Prostate gland (tissue), 2 donors: Measurements from ENCODE around the gene SCGB1C2. TPM values are rescaled to one million over a fixed set of nuclear protein-coding genes. Genes with fewer than 3 reads are reported as not detected.

Source experiments
- DNase-seq: peaks from one replicate; pipeline ENCODE4 v3.0.0-alpha.2; 2019; ENCODE audit warnings: low spot score
- H3K27ac ChIP-seq, 2 donors: fragments of 200-600 bp; sonication (generic); 2 replicates each; pipeline ENCODE4 v1.5.1; 2017 to 2019
- H3K27me3 ChIP-seq: fragments of 200-600 bp; sonication (generic); replicated peaks from 2 replicates; pipeline ENCODE4 v1.5.1; 2019; ENCODE audit not compliant: insufficient read depth
- H3K36me3 ChIP-seq, 2 donors: fragments of 200-600 bp; sonication (generic); 1 replicate in 1 of 2; 2 replicates in 1 of 2; pipeline versions ENCODE4 v1.5.1 to v1.8.1; 2017 to 2019
- H3K4me1 ChIP-seq: fragments of 200-600 bp; sonication (generic); replicated peaks from 2 replicates; pipeline ENCODE4 v1.5.1; 2019
- H3K4me3 ChIP-seq, 2 donors: fragments of 200-600 bp; sonication (generic); 2 replicates each; pipeline ENCODE4 v1.5.1; 2017 to 2019
- H3K9me3 ChIP-seq: fragments of 200-600 bp; sonication (generic); 2 replicates; pipeline ENCODE4 v1.5.1; 2017
- POLR2A ChIP-seq: fragments of 450-650 bp; IDR thresholded peaks from one replicate; pipeline ENCODE4 v1.6.1; 2016; ENCODE audit warnings: antibody characterized with exemption, mild to moderate bottlenecking
- POLR2AphosphoS5 ChIP-seq: sonication (generic); formaldehyde crosslinking; IDR thresholded peaks from one replicate; pipeline ENCODE4 v1.6.1; 2017; ENCODE audit warnings: antibody characterized with exemption
- WGBS: methylation state at CpG from one replicate; pipeline ENCODE4 v1.1.5; 2018; 5-methylcytosine and 5-hydroxymethylcytosine counted together
- intact Hi-C: fragments of 100-400 bp; cut with DNase I; formaldehyde crosslinking; loops from one replicate; pipeline ENCODE4 v1.14.2; 2022
- total RNA-seq, 2 donors: library from RNA; depleted of rRNA; stranded (reverse); fragments of >200 nt; gene quantifications; one replicate each; pipeline ENCODE4 v1.1.0, GENCODE V29; 2016
- TF ChIP-seq, protein P1 (sequence below), 4 experiments: fragments of 200-600 bp in 2 of 4; fragments of 450-650 bp in 2 of 4; sonication (generic) in 2 of 4; IDR thresholded peaks; 1 replicate in 3 of 4; 2 replicates in 1 of 4; pipeline ENCODE4 v1.5.1; 2016 to 2019; ENCODE audit warnings: antibody characterized with exemption in 4 of 4, mild to moderate bottlenecking in 2 of 4, moderate library complexity in 2 of 4

SCGB1C2 gene
- total RNA-seq, 2 donors from 2014 or later, result not detected

DNA sequence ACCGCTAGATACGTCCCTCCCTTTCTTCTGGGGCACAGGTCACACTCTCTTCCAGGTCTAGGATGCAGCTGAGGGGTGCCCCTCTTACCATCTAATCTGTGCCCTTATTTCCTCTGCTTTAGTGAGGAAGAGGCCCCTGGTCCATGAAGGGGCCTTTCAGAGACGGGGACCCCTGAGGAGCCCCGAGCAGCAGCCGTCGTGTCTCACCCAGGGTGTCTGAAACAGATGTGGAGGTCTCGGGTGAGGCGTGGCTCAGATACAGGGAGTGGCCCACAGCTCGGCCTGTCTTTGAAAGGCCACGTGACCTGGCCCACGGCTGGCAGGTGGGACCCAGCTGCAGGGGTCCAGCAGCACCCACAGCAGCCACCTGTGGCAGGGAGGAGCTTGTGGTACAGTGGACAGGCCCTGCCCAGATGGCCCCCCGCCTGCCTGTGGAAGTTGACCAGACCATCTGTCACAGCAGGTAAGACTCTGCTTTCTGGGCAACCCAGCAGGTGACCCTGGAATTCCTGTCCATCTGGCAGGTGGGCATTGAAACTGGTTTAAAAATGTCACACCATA, 15.6 kb downstream of the SCGB1C2 start:
- Histone ChIP-seq H3K36me3 (no peaks in the 10 kb centered on the region), H3K9me3 (no peaks in the 10 kb centered on the region), H3K27me3 (no peaks in the 10 kb centered on the region), H3K4me1 (no peaks in the 10 kb centered on the region), H3K4me3 (no peak overlapping the region), H3K27ac (no peak overlapping the region)
- intact Hi-C loops, result no loop called here
- no peak for DNase-seq
- TF ChIP-seq, protein P1, sequence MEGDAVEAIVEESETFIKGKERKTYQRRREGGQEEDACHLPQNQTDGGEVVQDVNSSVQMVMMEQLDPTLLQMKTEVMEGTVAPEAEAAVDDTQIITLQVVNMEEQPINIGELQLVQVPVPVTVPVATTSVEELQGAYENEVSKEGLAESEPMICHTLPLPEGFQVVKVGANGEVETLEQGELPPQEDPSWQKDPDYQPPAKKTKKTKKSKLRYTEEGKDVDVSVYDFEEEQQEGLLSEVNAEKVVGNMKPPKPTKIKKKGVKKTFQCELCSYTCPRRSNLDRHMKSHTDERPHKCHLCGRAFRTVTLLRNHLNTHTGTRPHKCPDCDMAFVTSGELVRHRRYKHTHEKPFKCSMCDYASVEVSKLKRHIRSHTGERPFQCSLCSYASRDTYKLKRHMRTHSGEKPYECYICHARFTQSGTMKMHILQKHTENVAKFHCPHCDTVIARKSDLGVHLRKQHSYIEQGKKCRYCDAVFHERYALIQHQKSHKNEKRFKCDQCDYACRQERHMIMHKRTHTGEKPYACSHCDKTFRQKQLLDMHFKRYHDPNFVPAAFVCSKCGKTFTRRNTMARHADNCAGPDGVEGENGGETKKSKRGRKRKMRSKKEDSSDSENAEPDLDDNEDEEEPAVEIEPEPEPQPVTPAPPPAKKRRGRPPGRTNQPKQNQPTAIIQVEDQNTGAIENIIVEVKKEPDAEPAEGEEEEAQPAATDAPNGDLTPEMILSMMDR (IDR thresholded peaks at IDR 0.05), result no peak
- TF ChIP-seq POLR2AphosphoS5 (no peak), POLR2A (no peak)
- WGBS, result 89% methylated on average over 12 of the region's 12 CpGs

DNA sequence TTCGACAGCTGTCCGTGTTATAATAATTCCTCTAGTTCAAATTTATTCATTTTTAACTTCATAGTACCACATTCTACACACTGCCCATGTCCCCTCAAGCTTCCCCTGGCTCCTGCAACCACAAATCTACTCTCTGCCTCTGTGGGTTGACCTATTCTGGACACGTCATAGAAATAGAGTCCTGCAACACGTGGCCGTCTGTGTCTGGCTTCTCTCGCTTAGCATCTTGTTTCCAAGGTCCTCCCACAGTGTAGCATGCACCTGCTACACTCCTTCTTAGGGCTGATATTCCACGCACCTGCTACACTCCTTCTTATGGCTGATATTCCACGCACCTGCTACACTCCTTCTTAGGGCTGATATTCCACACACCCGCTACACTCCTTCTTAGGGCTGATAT, 16.5 kb downstream of the SCGB1C2 start:
- no peaks in the 10 kb centered on the region for H3K9me3 ChIP-seq
- H3K4me1 ChIP-seq, result no peaks in the 10 kb centered on the region
- no peak overlapping the region for H3K27ac ChIP-seq
- WGBS, result 88% methylated on average over 9 of the region's 9 CpGs
- no peak for DNase-seq
- H3K36me3 ChIP-seq, result no peaks in the 10 kb centered on the region
- H3K27me3 ChIP-seq, result no peaks in the 10 kb centered on the region
- no peak overlapping the region for H3K4me3 ChIP-seq
- TF ChIP-seq, protein P1 (IDR thresholded peaks at IDR 0.05), result no peak
- TF ChIP-seq POLR2A (no peak), POLR2AphosphoS5 (no peak)
- intact Hi-C loops, result no loop called here

DNA sequence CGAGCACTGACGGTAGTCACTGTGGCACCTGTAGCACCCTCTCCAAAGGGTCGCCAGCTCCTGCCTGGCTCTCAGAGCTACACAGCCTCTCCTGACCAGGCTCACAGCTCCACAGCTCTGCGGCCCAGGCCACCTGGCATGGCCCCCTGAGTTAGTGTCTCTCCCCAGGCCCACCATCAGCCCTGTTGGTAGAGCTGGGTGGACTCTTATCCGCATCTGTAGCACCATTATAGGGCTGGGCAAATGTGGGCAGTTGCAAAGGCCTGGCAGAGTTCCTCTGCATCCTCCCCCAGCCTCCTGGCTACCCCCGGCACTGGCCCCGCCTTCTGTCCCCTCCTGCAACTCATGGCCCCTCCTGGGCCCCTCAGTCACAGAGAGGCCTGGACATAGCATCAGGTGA, 18.2 kb downstream of the SCGB1C2 start:
- intact Hi-C loops, result no loop called here
- no peaks in the 10 kb centered on the region for H3K9me3 ChIP-seq
- no peaks in the 10 kb centered on the region for H3K27me3 ChIP-seq
- whole genome bisulfite sequencing, result 84% methylated on average over 7 of the region's 7 CpGs
- DNase-seq, result no peak
- H3K27ac ChIP-seq, result no peak overlapping the region
- no peaks in the 10 kb centered on the region for H3K4me1 ChIP-seq
- H3K36me3 ChIP-seq, result no peaks in the 10 kb centered on the region
- H3K4me3 ChIP-seq, result no peak overlapping the region
- TF ChIP-seq POLR2A (no peak), POLR2AphosphoS5 (no peak)
- TF ChIP-seq, protein P1 (IDR thresholded peaks at IDR 0.05), result no peak

DNA sequence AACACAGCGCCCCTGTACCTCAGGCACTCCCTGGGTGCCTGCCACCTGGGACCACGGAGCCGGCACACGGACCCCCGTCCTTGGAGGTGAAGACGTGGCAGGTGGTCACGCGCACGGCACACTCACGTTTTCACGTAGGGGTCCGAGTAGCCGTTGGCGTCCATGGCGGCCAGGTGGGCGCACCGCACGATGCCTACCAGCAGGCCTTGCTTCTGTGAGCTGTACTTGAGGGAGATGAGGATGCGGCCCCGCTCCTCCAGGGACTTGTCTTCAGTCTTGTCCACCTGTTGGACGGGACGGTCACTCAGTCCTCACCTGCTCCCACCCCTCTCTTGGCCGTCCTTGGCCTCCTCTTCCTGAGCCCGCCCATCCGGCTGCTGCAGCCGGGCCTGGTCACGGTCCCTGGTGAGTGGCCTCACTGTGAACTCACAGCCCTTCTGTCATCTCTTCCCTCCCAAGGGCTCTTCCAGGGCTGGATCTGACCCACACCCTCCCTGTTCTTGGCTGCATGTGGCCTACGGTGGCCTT, 18.8 kb downstream of the SCGB1C2 start:
- H3K27me3 ChIP-seq, result no peaks in the 10 kb centered on the region
- intact Hi-C loops, result no loop called here
- H3K4me3 ChIP-seq, result no peak overlapping the region
- 85% methylated on average over 23 of the region's 28 CpGs for WGBS
- TF ChIP-seq, protein P1 (IDR thresholded peaks at IDR 0.05), result no peak
- no peak for TF ChIP-seq POLR2A
- TF ChIP-seq POLR2AphosphoS5, result no peak
- H3K4me1 ChIP-seq, result no peaks in the 10 kb centered on the region
- no peaks in the 10 kb centered on the region for H3K9me3 ChIP-seq
- H3K27ac ChIP-seq, result no peak overlapping the region
- no peak for DNase-seq
- no peaks in the 10 kb centered on the region for H3K36me3 ChIP-seq

DNA sequence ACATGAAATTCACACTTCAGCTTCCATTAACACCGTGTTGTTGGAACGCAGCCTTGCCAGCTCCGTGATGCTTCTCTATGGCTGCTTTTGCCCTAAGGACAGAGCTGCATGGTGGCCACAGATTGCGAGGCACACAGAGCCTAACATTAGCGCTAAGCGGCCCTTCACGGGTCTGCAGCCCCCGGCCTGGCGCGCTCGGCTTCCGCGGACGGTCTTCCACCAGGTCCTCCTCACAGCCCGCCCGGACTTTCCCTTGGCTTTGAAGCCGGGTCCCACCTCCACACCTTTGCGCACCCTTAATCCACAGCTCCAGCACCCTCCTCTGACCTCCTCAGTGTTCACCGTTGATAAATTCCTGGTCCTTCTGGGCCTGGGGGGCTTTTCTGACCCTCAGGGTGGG, 19.6 kb downstream of the SCGB1C2 start:
- H3K9me3 ChIP-seq, result no peaks in the 10 kb centered on the region
- H3K4me1 ChIP-seq, result no peaks in the 10 kb centered on the region
- H3K27ac ChIP-seq, result no peak overlapping the region
- H3K4me3 ChIP-seq, result no peak overlapping the region
- DNase-seq, result no peak
- H3K36me3 ChIP-seq, result no peaks in the 10 kb centered on the region
- intact Hi-C loops, result no loop called here
- TF ChIP-seq POLR2A, result no peak
- TF ChIP-seq, protein P1 (IDR thresholded peaks at IDR 0.05), result no peak
- no peak for TF ChIP-seq POLR2AphosphoS5
- H3K27me3 ChIP-seq, result no peaks in the 10 kb centered on the region
- WGBS, result 90% methylated on average over 19 of the region's 19 CpGs
